ENCODE measurements around the gene KCNH8.

The KCNH8 gene

GRCh38 chr3:19272296-19272695 lies 124.0 kb downstream of the KCNH8 start:
- CTCF ChIA-PET, result no interaction called here
- POLR2A ChIA-PET, result no interaction called here
- TF ChIP-seq CTCF (IDR thresholded peaks at IDR 0.05; ENCODE audit: control extremely low read depth, extremely low read depth, low read depth, missing control alignments), result no peak
- DNase-seq (ENCODE audit: extremely low spot score), result no peak

GRCh38 chr3:19273091-19273490 lies 124.8 kb downstream of the KCNH8 start:
- no peak for TF ChIP-seq CTCF (IDR thresholded peaks at IDR 0.05; ENCODE audit: control extremely low read depth, extremely low read depth, low read depth, missing control alignments)
- POLR2A ChIA-PET, result no interaction called here
- no peak for DNase-seq (ENCODE audit: extremely low spot score)
- CTCF ChIA-PET, result no interaction called here

- POLR2A ChIA-PET, result no interaction called here
- CTCF ChIA-PET, result no interaction called here
- DNase-seq (ENCODE audit: extremely low spot score), result no peak
- no peak for TF ChIP-seq CTCF (IDR thresholded peaks at IDR 0.05; ENCODE audit: control extremely low read depth, extremely low read depth, low read depth, missing control alignments)
Observed at GRCh38 chr3:19274576-19274975, 126.3 kb downstream of the KCNH8 start.

- POLR2A ChIA-PET, result no interaction called here
- no peak for DNase-seq (ENCODE audit: extremely low spot score)
- CTCF ChIA-PET, result interaction anchor here (0.8 kb wide), 1 partner anchor 18 kb away, joined by 3 read pairs; no protein-coding TSS in a partner anchor
- no peak for TF ChIP-seq CTCF (IDR thresholded peaks at IDR 0.05; ENCODE audit: control extremely low read depth, extremely low read depth, low read depth, missing control alignments)
Observed at GRCh38 chr3:19284974-19285373, 136.7 kb downstream of the KCNH8 start.

GRCh38 chr3:19293295-19293694 lies 145.0 kb downstream of the KCNH8 start:
- TF ChIP-seq CTCF (IDR thresholded peaks at IDR 0.05; ENCODE audit: control extremely low read depth, extremely low read depth, low read depth, missing control alignments), result no peak
- no peak for DNase-seq (ENCODE audit: extremely low spot score)
- CTCF ChIA-PET, result interaction anchor here (0.8 to 1.0 kb wide), 2 partner anchors 38 to 56 kb away, joined by 3 to 4 read pairs; no protein-coding TSS in a partner anchor
- POLR2A ChIA-PET, result no interaction called here

- TF ChIP-seq CTCF (IDR thresholded peaks at IDR 0.05; ENCODE audit: control extremely low read depth, extremely low read depth, low read depth, missing control alignments), result no peak
- POLR2A ChIA-PET, result no interaction called here
- no peak for DNase-seq (ENCODE audit: extremely low spot score)
- CTCF ChIA-PET, result no interaction called here
Observed at GRCh38 chr3:19295208-19295607, 146.9 kb downstream of the KCNH8 start.

- CTCF ChIA-PET, result interaction anchor here (1.3 kb wide), 1 partner anchor 17 kb away, joined by 9 read pairs; no protein-coding TSS in a partner anchor
Observed at GRCh38 chr3:19331931-19332330, 183.6 kb downstream of the KCNH8 start.

More at GRCh38 chr3:19331931-19332330, 183.6 kb downstream of the KCNH8 start:
- no peak for TF ChIP-seq CTCF (IDR thresholded peaks at IDR 0.05; ENCODE audit: control extremely low read depth, extremely low read depth, low read depth, missing control alignments)
- DNase-seq (ENCODE audit: extremely low spot score), result no peak
- POLR2A ChIA-PET, result no interaction called here

All from GM10248 (cell line).